Ammon's horn (tissue), 1 donor: Measurements from ENCODE around the gene KRTAP5-1.

Source experiments
- DNase-seq: peaks from one replicate; pipeline ENCODE4 v3.0.0-alpha.2; 2016; ENCODE audit warnings: low spot score

Gene KRTAP5-1

GRCh38 chr11:1559111-1559951, 25.8 kb downstream of the KRTAP5-1 start:
- DNase-seq, result peak; percentile 95

DNA sequence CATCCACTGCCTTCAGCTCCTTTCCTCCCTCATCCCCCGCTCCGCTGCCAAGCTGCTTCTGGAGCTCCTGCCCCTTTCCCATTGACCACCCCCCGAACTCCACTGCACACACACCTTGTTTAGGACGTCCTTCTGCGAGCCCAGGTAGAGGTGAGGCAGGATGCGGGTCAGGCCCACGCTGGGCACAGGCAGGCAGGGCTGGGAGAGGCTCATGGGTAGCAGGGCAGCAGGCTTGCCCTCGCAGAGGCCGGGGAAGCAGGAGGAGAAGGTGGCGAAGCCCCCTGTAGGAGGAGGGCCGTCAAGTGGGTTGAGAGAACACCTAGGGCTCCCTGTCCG, 26.3 kb downstream of the KRTAP5-1 start:
- no peak for DNase-seq

DNA sequence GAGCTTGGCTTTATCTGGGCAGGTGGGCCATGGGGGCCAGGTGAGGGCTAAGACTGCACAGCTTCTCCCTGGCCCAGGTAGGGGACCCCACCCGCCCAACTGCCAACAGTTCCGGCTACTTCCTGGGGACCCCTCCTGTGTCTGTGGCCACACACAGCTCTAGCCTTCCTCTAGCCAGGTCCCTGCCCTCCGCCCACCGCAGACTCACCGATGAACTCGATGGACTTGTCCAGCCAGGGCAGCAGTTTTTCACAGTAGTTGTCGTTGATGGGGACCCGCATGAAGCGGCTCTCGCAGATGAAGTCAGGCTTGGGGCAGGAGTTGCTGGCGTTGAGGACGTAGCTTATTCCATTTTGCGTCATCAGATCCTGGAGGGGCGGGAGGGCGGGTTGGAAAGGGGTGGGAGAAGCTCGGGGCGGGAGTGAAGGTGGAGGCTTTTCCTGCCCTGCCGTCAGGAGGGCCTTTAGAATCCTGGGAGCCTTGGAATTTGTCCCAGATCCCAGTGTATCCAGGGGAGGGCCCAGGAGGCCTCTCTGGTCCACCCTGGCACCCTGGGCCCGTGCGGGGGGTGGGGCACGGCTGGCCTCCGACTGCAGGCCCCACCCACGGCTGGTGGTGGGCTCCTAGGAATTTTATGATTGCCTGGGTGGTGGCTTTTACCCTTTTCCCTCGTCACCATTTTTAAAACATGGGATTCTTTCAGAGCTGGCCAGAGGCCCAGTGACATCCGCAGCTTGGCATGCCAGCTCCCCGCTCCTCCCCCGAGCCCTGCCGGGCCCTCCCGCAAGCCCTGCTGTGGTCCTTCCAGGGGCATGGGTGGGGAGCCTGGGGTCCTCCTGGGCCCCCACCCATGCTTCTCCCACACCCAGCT, 26.9 kb downstream of the KRTAP5-1 start:
- no peak for DNase-seq

GRCh38 chr11:1557051-1557884, 27.8 kb downstream of the KRTAP5-1 start:
- DNase-seq, result no peak

- no peak for DNase-seq
Observed at GRCh38 chr11:1556278-1556902, 28.7 kb downstream of the KRTAP5-1 start.

DNA sequence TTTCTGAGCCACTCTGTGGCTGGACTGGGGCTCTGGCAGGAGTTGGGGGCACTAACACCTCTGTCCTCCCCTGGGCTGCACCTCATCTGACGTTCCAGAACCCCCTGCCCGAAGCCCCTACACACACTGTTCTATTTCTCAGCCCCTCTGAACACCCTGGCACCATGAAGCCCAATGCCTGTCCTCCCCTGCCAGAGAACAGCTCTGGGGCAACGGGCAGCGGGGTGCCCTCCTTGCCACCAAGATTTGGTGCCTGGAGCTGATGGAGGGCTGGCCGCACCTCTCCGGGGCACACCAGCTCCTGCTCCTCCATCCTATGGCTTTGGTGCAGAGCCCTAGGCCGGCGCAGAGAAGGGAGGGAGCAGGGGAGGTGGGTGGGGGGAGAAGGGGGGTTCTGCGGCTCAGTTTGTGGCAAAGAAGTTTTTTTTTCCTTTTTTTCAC, 29.4 kb downstream of the KRTAP5-1 start:
- no peak for DNase-seq

GRCh38 chr11:1554981-1555712, 29.9 kb downstream of the KRTAP5-1 start:
- DNase-seq, result no peak

GRCh38 chr11:1553808-1554594, 31.1 kb downstream of the KRTAP5-1 start:
- DNase-seq, result no peak

- peak; percentile 86 for DNase-seq
Observed at GRCh38 chr11:1549338-1550330, 35.4 kb downstream of the KRTAP5-1 start.

DNA sequence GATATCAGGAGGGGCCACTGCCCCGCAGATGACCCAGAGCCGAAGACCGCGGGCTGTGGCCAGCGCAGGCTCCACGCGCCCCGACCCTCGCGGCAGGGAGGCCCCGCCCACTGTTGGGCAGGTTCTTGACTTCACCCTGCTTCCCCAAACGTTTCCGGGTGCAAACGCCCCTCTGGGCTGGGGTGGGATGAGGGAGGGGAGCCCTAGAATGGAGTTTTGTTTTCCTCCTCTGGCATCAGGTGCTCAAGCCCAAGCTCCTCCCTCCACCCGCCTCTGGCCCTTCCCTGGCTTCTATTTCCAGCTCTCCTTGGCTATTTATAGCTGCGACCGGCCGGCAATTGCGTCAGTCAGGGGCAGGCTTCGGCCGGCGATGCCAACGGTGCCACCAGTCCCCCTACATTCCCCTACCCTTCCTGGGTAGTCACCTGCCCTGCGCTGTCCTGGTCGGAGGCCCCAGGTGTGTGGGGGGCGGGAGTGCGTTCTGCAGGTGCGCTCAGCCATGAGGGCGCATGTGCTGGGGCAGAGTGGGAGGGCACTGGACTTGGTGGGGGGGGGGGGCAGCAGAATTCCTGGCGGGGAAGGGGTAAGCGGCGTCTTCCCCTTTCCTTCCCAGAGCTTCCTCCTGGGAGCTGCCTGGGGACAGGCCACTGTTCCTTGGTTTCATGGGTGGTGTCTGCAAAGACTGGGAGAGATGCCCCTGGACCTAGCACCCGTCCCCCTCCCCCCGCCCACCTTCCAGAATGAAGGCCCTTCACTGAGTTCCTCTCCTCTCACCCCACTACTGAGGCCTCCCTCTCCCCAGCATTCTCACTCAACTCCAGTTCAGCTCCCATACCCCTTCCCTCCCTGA, 36.6 kb downstream of the KRTAP5-1 start:
- DNase-seq, result peak; percentile 43

DNA sequence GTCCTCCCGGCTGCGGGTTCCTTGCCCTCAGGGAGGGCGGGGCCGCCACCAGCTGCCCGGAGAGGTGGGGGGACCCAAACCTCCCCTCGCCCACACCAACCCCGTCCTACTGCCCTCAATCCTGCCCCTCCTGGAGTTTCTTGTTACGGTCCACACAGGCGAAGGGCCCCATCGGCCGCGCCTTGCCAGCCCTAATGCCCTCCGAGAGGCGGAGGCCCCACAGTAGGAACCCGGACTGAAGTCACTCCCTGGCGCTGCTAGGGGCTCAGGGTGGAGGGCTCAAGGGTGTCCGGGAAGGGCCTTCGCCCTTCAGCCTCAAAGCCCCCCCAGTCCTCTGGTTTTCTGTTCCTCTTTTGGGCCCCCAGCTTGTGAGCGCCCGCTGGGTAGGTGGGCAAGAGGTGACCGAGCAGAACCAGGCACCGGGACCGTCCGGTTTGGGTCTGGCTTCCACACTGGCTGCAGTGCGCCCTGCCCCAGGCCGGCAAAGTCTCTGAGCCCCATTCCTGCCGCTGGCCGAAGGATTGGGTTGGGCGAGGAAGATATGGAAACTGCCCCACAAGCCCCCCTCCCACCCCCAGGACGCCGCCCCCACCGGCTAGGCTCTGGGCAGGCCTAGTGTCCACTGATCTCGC, 37.5 kb downstream of the KRTAP5-1 start:
- DNase-seq, result no peak

GRCh38 chr11:1546536-1547466, 38.3 kb downstream of the KRTAP5-1 start:
- peak; percentile 56 for DNase-seq

GRCh38 chr11:1546077-1546535, 39.0 kb downstream of the KRTAP5-1 start:
- DNase-seq, result no peak

- DNase-seq, result no peak
Observed at GRCh38 chr11:1545432-1545831, 39.7 kb downstream of the KRTAP5-1 start.

GRCh38 chr11:1544536-1544935, 40.5 kb downstream of the KRTAP5-1 start:
- no peak for DNase-seq

- DNase-seq, result no peak
Observed at GRCh38 chr11:1543606-1544263, 41.3 kb downstream of the KRTAP5-1 start.
